CD4-positive, CD25-positive, alpha-beta regulatory T cell (primary cell): ENCODE results near the gene ENTPD1. TPM values are rescaled to one million over a fixed set of nuclear protein-coding genes. Genes with fewer than 3 reads are reported as not detected.
A peak's percentile ranks its signal among the peaks of the same experiment; 100 is the strongest.

Experiments
- ATAC-seq, 2 donors: fragments of 150-1000 bp; cut with Tn5 transposase; one replicate each; pipeline ENCODE4 v1.10.0; 2021; ENCODE audit warnings: low read depth in 2 of 2, moderate number of reproducible peaks in 2 of 2, moderate library complexity in 1 of 2
- DNase-seq, 3 donors: peaks; one replicate each; pipeline versions ENCODE4 v3.0.0 to v3.0.0-alpha.2; 2012 to 2022; ENCODE audit warnings: mixed read lengths in 1 of 3
- H3K27ac ChIP-seq: one replicate; pipeline ENCODE4 v1.7.0; 2013; ENCODE audit warnings: mild to moderate bottlenecking, low read length; ENCODE audit not compliant: insufficient read depth, poor library complexity, severe bottlenecking
- H3K27me3 ChIP-seq: one replicate; pipeline ENCODE4 v1.7.0; 2013; ENCODE audit warnings: low read length; ENCODE audit not compliant: control insufficient read depth, insufficient read depth
- H3K36me3 ChIP-seq: one replicate; pipeline ENCODE4 v1.7.0; 2013; ENCODE audit warnings: mild to moderate bottlenecking, low read length, moderate library complexity; ENCODE audit not compliant: control insufficient read depth, insufficient read depth
- H3K4me1 ChIP-seq: 2 replicates; pipeline ENCODE4 v1.7.0; 2013; ENCODE audit warnings: mild to moderate bottlenecking, low read length; ENCODE audit not compliant: insufficient read depth, control insufficient read depth, poor library complexity, severe bottlenecking
- H3K4me3 ChIP-seq: one replicate; pipeline ENCODE4 v1.7.0; 2013; ENCODE audit warnings: low read depth, mild to moderate bottlenecking, low read length, moderate library complexity
- H3K9me3 ChIP-seq, 2 experiments: 1 replicate in 1 of 2; 2 replicates in 1 of 2; pipeline ENCODE4 v1.7.0; 2013; ENCODE audit warnings: low read length in 2 of 2, mild to moderate bottlenecking in 1 of 2, moderate library complexity in 1 of 2; ENCODE audit not compliant: control insufficient read depth in 2 of 2
- H3K27ac Mint-ChIP-seq, 3 donors: one replicate each; pipeline ENCODE4 v1.8.0; 2020 to 2022; ENCODE audit warnings: mild to moderate bottlenecking in 3 of 3, mixed read lengths in 3 of 3, moderate library complexity in 2 of 3
- H3K27me3 Mint-ChIP-seq: one replicate; pipeline ENCODE4 v1.8.0; 2022; ENCODE audit warnings: mild to moderate bottlenecking, mixed read lengths
- H3K36me3 Mint-ChIP-seq: one replicate; pipeline ENCODE4 v1.8.0; 2020; ENCODE audit warnings: mixed read lengths
- H3K4me1 Mint-ChIP-seq, 4 donors: one replicate each; pipeline ENCODE4 v1.8.0; 2020 to 2022; ENCODE audit warnings: mixed read lengths in 4 of 4, mild to moderate bottlenecking in 1 of 4
- H3K4me3 Mint-ChIP-seq, 4 donors: one replicate each; pipeline ENCODE4 v1.8.0; 2020 to 2022; ENCODE audit warnings: mild to moderate bottlenecking in 4 of 4, mixed read lengths in 4 of 4, moderate library complexity in 3 of 4
- H3K9me3 Mint-ChIP-seq, 7 donors: one replicate each; pipeline ENCODE4 v1.8.0; 2020 to 2022; ENCODE audit warnings: mixed read lengths in 7 of 7, mild to moderate bottlenecking in 3 of 7, moderate library complexity in 2 of 7
- polyA plus RNA-seq, 4 donors: library from polyadenylated mRNA; unstranded; fragments of 300-500 nt; fragmentation: Illumina TruSeq; gene quantifications; one replicate each; pipeline ENCODE4 v1.2.3, GENCODE V29; 2021
- total RNA-seq: library from RNA; stranded (reverse); gene quantifications from one replicate; pipeline ENCODE4 v1.2.3, GENCODE V29; 2022

ENTPD1 gene
- total and polyA plus RNA-seq, 5 donors from 2014 or later = 3.5 to 49.4 (median 25.7) TPM

GRCh38 chr10:95810198-95810976 is 54.4 kb downstream of the ENTPD1 start:
- peak overlapping the region in 2 of 3 donors; percentile 20 to 67 for H3K27ac Mint-ChIP-seq

GRCh38 chr10:95813054-95813685 is 57.2 kb downstream of the ENTPD1 start:
- H3K36me3 Mint-ChIP-seq = no peaks in the 10 kb centered on the region
- no peaks in the 10 kb centered on the region for H3K27me3 Mint-ChIP-seq
- H3K9me3 Mint-ChIP-seq = peaks cover 0 to 2% (median 0%) of the 10 kb centered on the region in 7 donors
- Histone ChIP-seq H3K4me3 (no peak overlapping the region), H3K9me3 (no peaks in the 10 kb centered on the region), H3K27me3 (no peaks in the 10 kb centered on the region), H3K27ac (peak overlapping the region; percentile 73), H3K4me1 (peaks cover 15% of the 10 kb centered on the region), H3K36me3 (no peaks in the 10 kb centered on the region)
- peaks cover 7 to 54% (median 21%) of the 10 kb centered on the region in 4 donors for H3K4me1 Mint-ChIP-seq
- no peak overlapping the region for H3K4me3 Mint-ChIP-seq
- DNase-seq = no peak
- peak overlapping the region; percentile 7 to 41 (median 14) for H3K27ac Mint-ChIP-seq
- ATAC-seq = no peak

More at GRCh38 chr10:95810198-95810976, 54.4 kb downstream of the ENTPD1 start:
- ATAC-seq (no peak), DNase-seq (no peak)
- peak overlapping the region; percentile 34 for H3K27ac ChIP-seq
- peaks cover 14% of the 10 kb centered on the region for H3K4me1 ChIP-seq
- H3K4me1 Mint-ChIP-seq = peaks cover 7 to 54% (median 26%) of the 10 kb centered on the region in 4 donors
- H3K9me3 ChIP-seq = no peaks in the 10 kb centered on the region
- H3K9me3 Mint-ChIP-seq = peaks cover 0 to 2% (median 0%) of the 10 kb centered on the region in 7 donors
- H3K27me3 Mint-ChIP-seq = no peaks in the 10 kb centered on the region
- H3K36me3 Mint-ChIP-seq = no peaks in the 10 kb centered on the region
- H3K27me3 ChIP-seq = no peaks in the 10 kb centered on the region
- H3K4me3 Mint-ChIP-seq = peak overlapping the region in 2 of 4 donors; percentile 62 to 63
- no peaks in the 10 kb centered on the region for H3K36me3 ChIP-seq
- H3K4me3 ChIP-seq = no peak overlapping the region

GRCh38 chr10:95814011-95814727 is 58.2 kb downstream of the ENTPD1 start:
- peak overlapping the region; percentile 44 to 93 (median 77) for H3K27ac Mint-ChIP-seq
- DNase-seq (peak in 2 of 3 donors; percentile 34 to 46), ATAC-seq (peak in 1 of 2 donors; percentile 25)
- H3K27me3 ChIP-seq = no peaks in the 10 kb centered on the region
- peak overlapping the region in 2 of 4 donors; percentile 59 to 67 for H3K4me3 Mint-ChIP-seq
- no peaks in the 10 kb centered on the region for H3K36me3 Mint-ChIP-seq
- peak overlapping the region; percentile 51 for H3K4me3 ChIP-seq
- peaks cover 15% of the 10 kb centered on the region for H3K4me1 ChIP-seq
- H3K9me3 ChIP-seq = no peaks in the 10 kb centered on the region
- H3K4me1 Mint-ChIP-seq = peaks cover 7 to 57% (median 23%) of the 10 kb centered on the region in 4 donors
- no peaks in the 10 kb centered on the region for H3K27me3 Mint-ChIP-seq
- H3K27ac ChIP-seq = peak overlapping the region; percentile 73
- no peaks in the 10 kb centered on the region for H3K36me3 ChIP-seq
- H3K9me3 Mint-ChIP-seq = peaks cover 0 to 2% (median 0%) of the 10 kb centered on the region in 7 donors

DNA sequence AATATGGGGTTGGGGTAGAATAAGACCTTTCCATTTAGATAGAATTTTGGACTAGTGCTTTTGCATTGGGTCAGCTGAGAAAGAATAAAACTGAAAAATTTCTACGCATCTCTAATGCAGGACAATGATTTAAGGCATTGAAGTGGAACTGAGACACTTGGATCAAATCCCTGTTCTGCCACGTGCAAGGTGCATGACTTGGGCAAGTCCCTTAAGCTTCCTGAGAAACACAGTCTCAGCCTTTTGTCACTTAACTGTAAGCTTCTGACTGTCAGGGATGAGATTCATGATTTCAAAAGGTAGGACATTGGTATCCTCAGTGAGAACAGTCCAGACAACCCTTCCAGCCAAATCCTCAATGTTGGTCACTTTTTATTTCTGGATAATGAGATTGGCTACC is 59.2 kb downstream of the ENTPD1 start:
- Mint-ChIP-seq H3K9me3 (peaks cover 0 to 2% (median 0%) of the 10 kb centered on the region in 7 donors), H3K36me3 (no peaks in the 10 kb centered on the region), H3K27me3 (no peaks in the 10 kb centered on the region), H3K27ac (peak overlapping the region; percentile 44 to 93 (median 77)), H3K4me3 (peak overlapping the region in 1 of 4 donors; percentile 67), H3K4me1 (peaks cover 10 to 66% (median 26%) of the 10 kb centered on the region in 4 donors)
- ATAC-seq (no peak), DNase-seq (no peak)
- Histone ChIP-seq H3K9me3 (no peaks in the 10 kb centered on the region), H3K4me1 (peaks cover 22% of the 10 kb centered on the region), H3K36me3 (no peaks in the 10 kb centered on the region), H3K4me3 (no peak overlapping the region), H3K27ac (peak overlapping the region; percentile 73), H3K27me3 (no peaks in the 10 kb centered on the region)

GRCh38 chr10:95815701-95816240 is 59.8 kb downstream of the ENTPD1 start:
- Histone ChIP-seq H3K27ac (no peak overlapping the region), H3K27me3 (no peaks in the 10 kb centered on the region), H3K36me3 (no peaks in the 10 kb centered on the region), H3K4me1 (peaks cover 22% of the 10 kb centered on the region), H3K4me3 (no peak overlapping the region), H3K9me3 (no peaks in the 10 kb centered on the region)
- Mint-ChIP-seq H3K36me3 (no peaks in the 10 kb centered on the region), H3K27me3 (no peaks in the 10 kb centered on the region), H3K27ac (no peak overlapping the region), H3K9me3 (peaks cover 0 to 4% (median 0%) of the 10 kb centered on the region in 7 donors), H3K4me1 (peaks cover 13 to 68% (median 25%) of the 10 kb centered on the region in 4 donors), H3K4me3 (no peak overlapping the region)
- DNase-seq (no peak), ATAC-seq (no peak)

DNA sequence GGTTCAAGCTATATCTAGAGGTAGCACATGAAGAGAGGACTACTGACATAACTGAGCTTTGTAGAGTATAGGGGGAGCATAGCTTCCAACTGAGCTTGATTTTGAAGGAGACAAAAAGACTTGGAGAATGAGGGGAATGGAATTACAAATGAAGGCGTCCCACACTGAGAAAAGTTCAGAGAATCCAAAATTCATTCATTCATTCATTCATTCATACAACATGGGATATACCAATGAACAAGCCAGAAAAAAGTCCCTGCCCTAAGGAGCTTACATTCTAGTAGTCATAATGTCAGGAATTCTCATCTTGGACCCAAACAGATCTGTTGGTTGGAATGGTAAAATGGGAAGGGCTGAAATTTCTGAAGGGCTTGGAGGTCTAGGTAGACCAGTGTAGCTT is 62.0 kb downstream of the ENTPD1 start:
- no peak for ATAC-seq
- H3K4me1 Mint-ChIP-seq = peaks cover 13 to 81% (median 23%) of the 10 kb centered on the region in 4 donors
- no peak overlapping the region for H3K27ac Mint-ChIP-seq
- Histone ChIP-seq H3K9me3 (no peaks in the 10 kb centered on the region), H3K4me3 (no peak overlapping the region), H3K36me3 (no peaks in the 10 kb centered on the region), H3K27me3 (no peaks in the 10 kb centered on the region), H3K27ac (no peak overlapping the region), H3K4me1 (peaks cover 22% of the 10 kb centered on the region)
- no peaks in the 10 kb centered on the region for H3K36me3 Mint-ChIP-seq
- H3K4me3 Mint-ChIP-seq = no peak overlapping the region
- no peaks in the 10 kb centered on the region for H3K27me3 Mint-ChIP-seq
- peaks cover 0 to 4% (median 0%) of the 10 kb centered on the region in 7 donors for H3K9me3 Mint-ChIP-seq
- DNase-seq = no peak

- Histone ChIP-seq H3K36me3 (no peaks in the 10 kb centered on the region), H3K4me3 (no peak overlapping the region), H3K9me3 (no peaks in the 10 kb centered on the region), H3K27me3 (no peaks in the 10 kb centered on the region), H3K4me1 (peaks cover 20% of the 10 kb centered on the region), H3K27ac (no peak overlapping the region)
- no peak for DNase-seq
- Mint-ChIP-seq H3K27ac (peak overlapping the region in 1 of 3 donors; percentile 17), H3K4me1 (peaks cover 13 to 79% (median 23%) of the 10 kb centered on the region in 4 donors), H3K9me3 (peaks cover 0 to 4% (median 0%) of the 10 kb centered on the region in 7 donors), H3K4me3 (no peak overlapping the region), H3K36me3 (no peaks in the 10 kb centered on the region), H3K27me3 (no peaks in the 10 kb centered on the region)
- ATAC-seq = no peak
These were observed 62.7 kb downstream of the ENTPD1 start for GRCh38 chr10:95818668-95819067.
